GM18873 (cell line): ENCODE results near the gene KLRG1.
A peak's percentile ranks its signal among the peaks of the same experiment; 100 is the strongest.

Experiments used
- ATAC-seq: cut with Tn5 transposase; IDR thresholded peaks from one replicate; pipeline ENCODE4 v1.9.1; 2021; ENCODE audit warnings: mild to moderate bottlenecking, moderate library complexity, moderate number of reproducible peaks; ENCODE audit not compliant: unreplicated experiment, low FRiP score

Gene KLRG1

GRCh38 chr12:8989413-8989812 is at the start of gene KLRG1:
Gene KLRG1, plus strand, starts transcription at chr12:8989546. Its CDS starts 90 bp downstream, at chr12:8989636.
- no peak for ATAC-seq

GRCh38 chr12:8941691-8942478 is 47.5 kb upstream of the KLRG1 start:
- no peak for ATAC-seq

GRCh38 chr12:8943565-8944186 is 45.7 kb upstream of the KLRG1 start:
- ATAC-seq = no peak

- ATAC-seq = no peak
Observed at GRCh38 chr12:8946733-8947132, 42.6 kb upstream of the KLRG1 start.

- ATAC-seq = no peak
Observed at GRCh38 chr12:8947737-8948136, 41.6 kb upstream of the KLRG1 start.

- ATAC-seq = no peak
Observed at GRCh38 chr12:8948701-8949341, 40.5 kb upstream of the KLRG1 start.

GRCh38 chr12:8949342-8950220 is 39.8 kb upstream of the KLRG1 start, which contains the start of gene M6PR:
Gene M6PR, minus strand, starts transcription at chr12:8949645. Its CDS starts 3,241 bp downstream, at chr12:8946404.
- ATAC-seq = peak; percentile 78

- ATAC-seq = peak; percentile 9
Observed at GRCh38 chr12:8950221-8950527, 39.2 kb upstream of the KLRG1 start.

GRCh38 chr12:8950702-8951478 is 38.5 kb upstream of the KLRG1 start:
- ATAC-seq = no peak

- ATAC-seq = no peak
Observed at GRCh38 chr12:8951744-8952143, 37.6 kb upstream of the KLRG1 start.

GRCh38 chr12:8953773-8954402 is 35.5 kb upstream of the KLRG1 start:
- no peak for ATAC-seq

- no peak for ATAC-seq
Observed at GRCh38 chr12:8956073-8956472, 33.3 kb upstream of the KLRG1 start.

GRCh38 chr12:8956772-8957171 is 32.6 kb upstream of the KLRG1 start:
- ATAC-seq = no peak

GRCh38 chr12:8957561-8957960 is 31.8 kb upstream of the KLRG1 start:
- ATAC-seq = no peak

GRCh38 chr12:8958066-8958465 is 31.3 kb upstream of the KLRG1 start:
- ATAC-seq = no peak

- ATAC-seq = no peak
Observed at GRCh38 chr12:8960176-8960575, 29.2 kb upstream of the KLRG1 start.

- no peak for ATAC-seq
Observed at GRCh38 chr12:8968761-8969160, 20.6 kb upstream of the KLRG1 start.

GRCh38 chr12:8969861-8970411 is 19.4 kb upstream of the KLRG1 start:
- no peak for ATAC-seq

GRCh38 chr12:8970432-8970831 is 18.9 kb upstream of the KLRG1 start:
- no peak for ATAC-seq
